ENCODE data around the gene RFXANK. TPM values are rescaled to one million over a fixed set of nuclear protein-coding genes. Genes with fewer than 3 reads are reported as not detected.
"Not testable (repeated sequence)": the region's sequence is repeated elsewhere in the genome, so short reads cannot be mapped to it uniquely, and the experiment has no call there.

Gene RFXANK
- polyA plus RNA-seq, 1 experiment: 53.3 TPM

- Histone ChIP-seq H3K4me3 (ENCODE audit: low read depth, low read length) (peak overlapping the region; percentile 39), H3K27ac (ENCODE audit: low read depth, low read length) (no peak overlapping the region), H3K27me3 (ENCODE audit: control insufficient read depth, insufficient read depth, low read length) (no peaks in the 10 kb centered on the region), H3K9me3 (ENCODE audit: control insufficient read depth, insufficient read depth, low read length) (no peaks in the 10 kb centered on the region; the same call in 1 of the 2 replicates)
- no peak for DNase-seq (ENCODE audit: low read depth, low spot score)
- POLR2A ChIA-PET: no interaction called here
- CTCF ChIA-PET: interaction anchor here (0.5 to 1.2 kb wide), 2 partner anchors 11 to 27 kb away, joined by 3 to 4 read pairs; no protein-coding TSS in a partner anchor
- TF ChIP-seq CTCF (IDR thresholded peaks at IDR 0.05; ENCODE audit: low read depth, low read length): no peak
These were observed 22.6 kb upstream of the RFXANK start for GRCh38 chr19:19169236-19170052.

GRCh38 chr19:19170053-19170872 is 21.8 kb upstream of the RFXANK start, which contains the start of gene MEF2B:
Gene MEF2B (minus strand): TSS chr19:19170263. CDS start chr19:19150735, 19,528 bp downstream.
- ChIA-PET POLR2A (no interaction called here), CTCF (interaction anchor here (0.5 to 1.2 kb wide), 3 partner anchors 12 to 26 kb away, joined by 3 to 5 read pairs (median 4); no protein-coding TSS in a partner anchor)
- no peak for TF ChIP-seq CTCF (IDR thresholded peaks at IDR 0.05; ENCODE audit: low read depth, low read length)
- Histone ChIP-seq H3K4me3 (ENCODE audit: low read depth, low read length) (peak within 1 kb of the TSS; percentile 39), H3K27me3 (ENCODE audit: control insufficient read depth, insufficient read depth, low read length) (no peaks in the 10 kb centered on the region), H3K9me3 (ENCODE audit: control insufficient read depth, insufficient read depth, low read length) (no peaks in the 10 kb centered on the region; the same call in 1 of the 2 replicates), H3K27ac (ENCODE audit: low read depth, low read length) (no peak within 1 kb of the TSS)
- DNase-seq (ENCODE audit: low read depth, low spot score): no peak

DNA sequence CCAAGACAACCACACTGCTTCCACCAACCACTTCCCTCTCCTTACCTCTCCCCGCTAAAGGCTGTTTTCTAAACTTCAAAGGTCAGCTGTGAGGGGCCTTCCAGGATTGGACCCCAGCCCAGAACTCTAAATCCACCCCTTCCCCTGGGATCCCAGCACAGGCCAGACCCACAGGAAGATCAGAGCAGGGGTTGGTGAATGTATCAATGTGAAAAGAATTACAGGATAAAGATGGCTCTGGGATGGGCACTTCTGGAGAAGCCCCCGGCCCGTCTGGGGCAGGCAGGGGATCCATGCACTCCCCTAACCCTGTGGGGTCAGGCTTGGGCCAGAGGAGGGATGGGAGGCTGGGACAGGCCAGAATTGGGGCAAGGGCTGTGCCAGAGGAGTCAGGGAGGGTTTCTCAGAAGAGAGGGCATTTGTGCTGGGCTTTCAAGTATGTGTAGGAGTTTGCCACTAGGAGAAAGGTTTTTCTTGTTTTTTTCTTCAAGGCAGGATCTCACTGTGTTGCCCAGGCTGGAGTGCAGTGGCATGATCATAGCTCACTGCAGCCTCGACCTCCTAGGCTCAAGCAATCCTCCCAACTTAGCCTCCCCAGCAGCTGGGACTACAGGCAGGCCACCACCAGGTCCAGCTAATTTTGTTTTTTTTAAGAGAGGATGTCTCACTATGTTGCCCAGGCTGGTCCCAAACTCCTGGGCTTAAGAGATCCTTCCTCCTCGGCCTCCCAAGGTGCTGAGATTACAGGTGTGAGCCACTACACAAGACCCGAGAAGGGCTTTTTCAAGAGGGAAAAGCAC is 21.0 kb upstream of the RFXANK start:
- no peak for DNase-seq (ENCODE audit: low read depth, low spot score)
- POLR2A ChIA-PET: no interaction called here
- CTCF ChIA-PET: interaction anchor here (1.0 kb wide), 1 partner anchor 25 kb away, joined by 5 read pairs; no protein-coding TSS in a partner anchor
- no peak overlapping the region for H3K27ac ChIP-seq (ENCODE audit: low read depth, low read length)
- no peak for TF ChIP-seq CTCF (IDR thresholded peaks at IDR 0.05; ENCODE audit: low read depth, low read length)
- H3K9me3 ChIP-seq (ENCODE audit: control insufficient read depth, insufficient read depth, low read length): no peaks in the 10 kb centered on the region; the same call in 1 of the 2 replicates
- no peaks in the 10 kb centered on the region for H3K27me3 ChIP-seq (ENCODE audit: control insufficient read depth, insufficient read depth, low read length)
- H3K4me3 ChIP-seq (ENCODE audit: low read depth, low read length): no peak overlapping the region

- no peaks in the 10 kb centered on the region for H3K27me3 ChIP-seq (ENCODE audit: control insufficient read depth, insufficient read depth, low read length)
- CTCF ChIA-PET: interaction anchor here (1.0 to 4.5 kb wide), 2 partner anchors 24 to 26 kb away, joined by 5 to 102 read pairs; no protein-coding TSS in a partner anchor
These were observed 20.1 kb upstream of the RFXANK start for GRCh38 chr19:19171821-19172532.

DNA sequence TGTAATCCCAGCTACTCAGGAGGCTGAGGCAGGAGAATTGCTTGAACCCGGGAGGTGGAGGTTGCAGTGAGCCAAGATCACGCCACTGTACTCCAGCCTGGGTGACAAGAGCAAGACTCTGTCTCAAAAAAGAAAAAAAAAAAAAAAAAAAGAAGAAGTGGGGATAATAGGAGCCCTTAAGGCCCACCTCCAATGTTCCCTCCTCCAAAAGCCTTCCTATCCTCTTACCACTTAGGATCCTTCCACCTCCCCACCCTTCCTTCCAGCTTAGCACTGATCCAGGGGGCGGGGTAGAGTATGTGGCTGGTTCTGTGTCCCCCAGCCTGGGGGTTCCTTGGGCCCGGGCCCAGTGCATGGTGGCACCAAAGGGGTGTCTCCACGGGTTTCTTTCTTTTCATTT is 18.8 kb upstream of the RFXANK start:
- DNase-seq (ENCODE audit: low read depth, low spot score); H3K9me3 ChIP-seq (ENCODE audit: control insufficient read depth, insufficient read depth, low read length); H3K27me3 ChIP-seq (ENCODE audit: control insufficient read depth, insufficient read depth, low read length); POLR2A ChIA-PET; H3K27ac ChIP-seq (ENCODE audit: low read depth, low read length); H3K4me3 ChIP-seq (ENCODE audit: low read depth, low read length): not testable (repeated sequence)
- CTCF ChIA-PET: interaction anchor here (3.3 to 4.5 kb wide), 2 partner anchors 16 to 25 kb away, joined by 35 to 102 read pairs; no protein-coding TSS in a partner anchor

More at GRCh38 chr19:19171821-19172532, 20.1 kb upstream of the RFXANK start:
- peak overlapping the region; percentile 47 for H3K27ac ChIP-seq (ENCODE audit: low read depth, low read length)
- TF ChIP-seq CTCF (IDR thresholded peaks at IDR 0.05; ENCODE audit: low read depth, low read length): no peak
- peak; percentile 61 for DNase-seq (ENCODE audit: low read depth, low spot score)
- no peaks in the 10 kb centered on the region; the same call in 1 of the 2 replicates for H3K9me3 ChIP-seq (ENCODE audit: control insufficient read depth, insufficient read depth, low read length)
- POLR2A ChIA-PET: interaction anchor here (0.6 kb wide), 1 partner anchor 18 kb away, joined by 4 read pairs; no protein-coding TSS in a partner anchor
- H3K4me3 ChIP-seq (ENCODE audit: low read depth, low read length): 0 out of 2 replicates have a peak overlapping the region, but pooled peaks have one; percentile 10
